Ishikawa (cell line): ENCODE measurements around the gene LALBA.

Experiments used
- EP300 ChIP-seq: IDR thresholded peaks from 2 replicates; pipeline ENCODE4 v1.6.1; 2012; ENCODE audit warnings: borderline replicate concordance
- FOXM1 ChIP-seq: IDR thresholded peaks from 2 replicates; pipeline ENCODE4 v1.6.1; 2012; ENCODE audit warnings: low read depth, borderline replicate concordance
- RAD21 ChIP-seq: IDR thresholded peaks from 2 replicates; pipeline ENCODE4 v1.6.1; 2012; ENCODE audit warnings: low read depth
- TF ChIP-seq, protein P1 (sequence below): IDR thresholded peaks from 2 replicates; pipeline ENCODE4 v1.6.1; 2012; ENCODE audit warnings: low read depth, mild to moderate bottlenecking
- TF ChIP-seq, protein P2 (sequence below): IDR thresholded peaks from 2 replicates; pipeline ENCODE4 v1.6.1; 2012

DNA sequence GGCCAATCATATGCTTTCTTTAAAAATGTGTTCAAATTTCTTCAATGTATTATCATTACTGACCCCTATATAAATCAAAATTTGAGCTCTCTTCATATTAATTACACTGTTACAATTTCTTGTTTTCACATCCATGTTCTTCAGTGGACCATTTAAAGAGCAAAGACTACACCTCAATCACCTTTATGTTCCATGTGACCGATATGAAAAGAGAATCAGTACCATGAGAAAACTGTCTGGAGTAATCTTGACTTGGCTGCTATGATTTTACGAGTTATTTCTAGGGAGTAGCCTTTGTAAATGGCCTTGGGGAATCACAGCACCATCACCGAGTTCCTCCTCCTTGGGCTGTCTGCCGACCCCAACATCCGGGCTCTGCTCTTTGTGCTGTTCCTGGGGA, 44.5 kb downstream of the LALBA start, which contains the start of gene OR8S1:
- TF ChIP-seq EP300 (no peak), RAD21 (no peak), FOXM1 (no peak)
- TF ChIP-seq, protein P1, sequence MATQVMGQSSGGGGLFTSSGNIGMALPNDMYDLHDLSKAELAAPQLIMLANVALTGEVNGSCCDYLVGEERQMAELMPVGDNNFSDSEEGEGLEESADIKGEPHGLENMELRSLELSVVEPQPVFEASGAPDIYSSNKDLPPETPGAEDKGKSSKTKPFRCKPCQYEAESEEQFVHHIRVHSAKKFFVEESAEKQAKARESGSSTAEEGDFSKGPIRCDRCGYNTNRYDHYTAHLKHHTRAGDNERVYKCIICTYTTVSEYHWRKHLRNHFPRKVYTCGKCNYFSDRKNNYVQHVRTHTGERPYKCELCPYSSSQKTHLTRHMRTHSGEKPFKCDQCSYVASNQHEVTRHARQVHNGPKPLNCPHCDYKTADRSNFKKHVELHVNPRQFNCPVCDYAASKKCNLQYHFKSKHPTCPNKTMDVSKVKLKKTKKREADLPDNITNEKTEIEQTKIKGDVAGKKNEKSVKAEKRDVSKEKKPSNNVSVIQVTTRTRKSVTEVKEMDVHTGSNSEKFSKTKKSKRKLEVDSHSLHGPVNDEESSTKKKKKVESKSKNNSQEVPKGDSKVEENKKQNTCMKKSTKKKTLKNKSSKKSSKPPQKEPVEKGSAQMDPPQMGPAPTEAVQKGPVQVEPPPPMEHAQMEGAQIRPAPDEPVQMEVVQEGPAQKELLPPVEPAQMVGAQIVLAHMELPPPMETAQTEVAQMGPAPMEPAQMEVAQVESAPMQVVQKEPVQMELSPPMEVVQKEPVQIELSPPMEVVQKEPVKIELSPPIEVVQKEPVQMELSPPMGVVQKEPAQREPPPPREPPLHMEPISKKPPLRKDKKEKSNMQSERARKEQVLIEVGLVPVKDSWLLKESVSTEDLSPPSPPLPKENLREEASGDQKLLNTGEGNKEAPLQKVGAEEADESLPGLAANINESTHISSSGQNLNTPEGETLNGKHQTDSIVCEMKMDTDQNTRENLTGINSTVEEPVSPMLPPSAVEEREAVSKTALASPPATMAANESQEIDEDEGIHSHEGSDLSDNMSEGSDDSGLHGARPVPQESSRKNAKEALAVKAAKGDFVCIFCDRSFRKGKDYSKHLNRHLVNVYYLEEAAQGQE = no peak
- TF ChIP-seq, protein P2, sequence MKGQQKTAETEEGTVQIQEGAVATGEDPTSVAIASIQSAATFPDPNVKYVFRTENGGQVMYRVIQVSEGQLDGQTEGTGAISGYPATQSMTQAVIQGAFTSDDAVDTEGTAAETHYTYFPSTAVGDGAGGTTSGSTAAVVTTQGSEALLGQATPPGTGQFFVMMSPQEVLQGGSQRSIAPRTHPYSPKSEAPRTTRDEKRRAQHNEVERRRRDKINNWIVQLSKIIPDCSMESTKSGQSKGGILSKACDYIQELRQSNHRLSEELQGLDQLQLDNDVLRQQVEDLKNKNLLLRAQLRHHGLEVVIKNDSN = no peak
